ENCODE measurements around the gene B4GALT4.

B4GALT4 gene

DNA sequence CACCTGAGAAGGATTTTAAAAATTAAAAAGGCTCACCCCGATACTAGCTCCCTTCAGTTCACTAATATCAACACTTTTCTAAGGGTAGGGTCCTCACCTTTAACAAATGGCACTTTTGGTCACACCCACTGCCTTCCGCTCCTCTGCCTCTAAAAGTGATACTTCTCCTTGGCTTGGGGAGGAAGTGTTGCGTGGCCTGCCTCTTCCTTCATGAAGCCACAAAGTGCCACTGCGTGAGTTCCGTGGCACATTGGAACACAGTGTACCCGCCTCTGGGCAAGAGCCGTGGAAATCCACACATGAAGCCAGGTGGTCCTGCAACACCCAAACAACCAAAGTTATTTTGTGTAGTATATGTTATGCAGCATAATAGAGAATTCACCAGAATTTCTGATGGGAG lies 3.9 kb downstream of the B4GALT4 start:
- no peak for DNase-seq

- no peak for DNase-seq
Observed at GRCh38 chr3:119235151-119235550, 5.5 kb downstream of the B4GALT4 start.

DNA sequence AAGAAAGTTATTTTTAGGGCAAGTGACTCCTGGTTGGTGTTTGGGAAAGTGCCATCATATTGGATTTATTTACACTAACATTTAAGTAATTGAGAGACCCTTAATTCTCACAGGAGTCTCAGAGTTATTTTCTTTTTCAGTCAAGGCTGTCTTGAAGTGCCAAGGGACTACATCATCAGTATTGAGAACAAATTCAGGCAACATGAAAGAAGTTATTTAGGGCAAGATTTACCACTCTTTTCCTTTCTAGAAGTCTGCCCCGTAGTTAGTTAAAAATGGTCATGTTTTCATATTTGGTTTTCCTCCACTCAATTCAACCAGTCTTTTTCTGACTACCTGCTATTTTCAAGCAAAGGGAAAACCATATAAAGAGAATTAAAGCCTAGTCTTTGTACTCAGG lies 6.1 kb downstream of the B4GALT4 start:
- no peak for DNase-seq

DNA sequence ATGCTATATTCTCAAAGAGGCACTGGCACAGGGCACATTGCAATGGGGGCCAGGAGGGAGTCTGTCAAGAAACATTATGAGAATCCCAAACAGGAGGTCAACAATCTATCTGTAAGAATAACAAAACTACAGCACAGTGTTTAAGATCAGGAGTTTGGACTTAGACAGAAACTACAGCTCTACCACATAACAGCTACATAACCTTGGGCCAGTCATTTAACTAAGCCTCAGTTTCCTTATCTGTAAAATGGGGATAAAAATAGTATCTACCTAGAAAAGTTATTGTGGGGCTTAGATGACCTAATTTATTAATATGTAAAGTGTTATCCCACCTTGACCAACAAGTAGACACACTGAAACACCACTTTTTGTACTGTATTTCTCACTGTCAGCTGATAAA lies 9.9 kb downstream of the B4GALT4 start:
- no peak for DNase-seq

GRCh38 chr3:119230071-119230470 lies 10.6 kb downstream of the B4GALT4 start:
- DNase-seq, result no peak

- no peak for DNase-seq
Observed at GRCh38 chr3:119229190-119229589, 11.5 kb downstream of the B4GALT4 start.

- no peak for DNase-seq
Observed at GRCh38 chr3:119228373-119229145, 12.1 kb downstream of the B4GALT4 start.

GRCh38 chr3:119227070-119227850 lies 13.4 kb downstream of the B4GALT4 start:
- DNase-seq, result no peak

- DNase-seq, result no peak
Observed at GRCh38 chr3:119225121-119225520, 15.6 kb downstream of the B4GALT4 start.

DNA sequence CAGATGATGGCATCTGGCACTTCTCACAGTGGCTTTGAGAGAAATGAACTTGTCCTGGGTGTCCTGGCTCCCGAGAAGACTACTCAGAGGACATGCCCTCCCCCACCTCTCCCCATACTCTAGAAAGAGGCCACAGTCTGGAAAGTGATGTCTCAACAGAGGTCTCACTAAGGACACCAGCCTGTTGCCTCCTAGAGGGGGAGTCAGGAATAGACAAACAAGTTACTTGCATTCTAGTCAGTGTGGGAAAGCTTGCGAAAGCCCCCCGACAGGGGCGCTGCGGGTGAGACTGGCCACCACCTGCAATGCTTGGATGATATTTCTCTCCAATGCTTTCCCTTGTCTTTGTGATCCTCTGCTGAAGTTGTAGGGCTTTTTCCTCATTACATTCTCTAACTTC lies 17.2 kb downstream of the B4GALT4 start:
- DNase-seq, result no peak

DNA sequence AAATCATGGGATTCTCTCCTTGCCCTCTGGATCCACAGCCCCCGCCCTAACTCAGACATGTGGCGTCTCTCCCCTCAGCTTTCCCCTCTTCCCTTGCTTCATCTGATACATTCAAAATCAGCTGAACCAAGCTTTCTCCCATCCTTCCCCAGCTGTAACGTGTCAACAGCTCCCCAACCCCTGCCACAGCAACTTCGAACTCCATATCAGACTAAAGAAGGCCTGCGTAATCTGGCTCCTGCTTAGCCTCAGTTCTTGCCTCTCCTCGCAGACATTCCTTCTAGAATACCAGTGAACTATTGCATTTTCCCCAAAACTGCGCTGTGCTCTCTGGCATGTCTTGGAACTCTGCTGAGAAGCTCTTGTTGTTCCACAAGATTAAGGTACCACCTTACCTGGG lies 18.3 kb downstream of the B4GALT4 start:
- no peak for DNase-seq

DNA sequence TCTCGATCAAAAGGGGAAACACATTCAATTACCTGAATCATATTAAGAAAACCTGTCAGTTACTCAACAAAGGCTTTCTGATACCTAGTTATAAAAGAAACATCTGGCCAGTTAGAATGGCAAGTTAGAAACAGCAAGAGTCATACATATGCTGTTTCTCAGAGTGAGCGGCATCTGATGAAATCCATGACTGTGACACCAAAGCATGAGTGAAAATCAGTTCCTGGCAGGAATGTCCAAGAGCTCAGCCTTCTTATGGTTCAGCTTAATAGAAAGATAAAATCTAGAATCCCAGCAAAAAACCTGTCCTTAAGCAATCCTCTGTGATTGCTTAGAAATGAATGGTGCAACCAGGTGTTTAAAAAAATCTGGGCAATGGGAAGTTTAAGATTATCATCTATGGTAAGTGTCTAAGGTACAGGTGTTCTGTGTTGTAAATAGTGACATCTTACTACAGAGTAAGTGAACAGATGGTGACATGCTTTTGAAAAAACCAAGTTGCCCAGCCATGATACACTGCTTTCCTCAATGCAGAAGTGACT lies 18.8 kb downstream of the B4GALT4 start:
- no peak for DNase-seq

DNA sequence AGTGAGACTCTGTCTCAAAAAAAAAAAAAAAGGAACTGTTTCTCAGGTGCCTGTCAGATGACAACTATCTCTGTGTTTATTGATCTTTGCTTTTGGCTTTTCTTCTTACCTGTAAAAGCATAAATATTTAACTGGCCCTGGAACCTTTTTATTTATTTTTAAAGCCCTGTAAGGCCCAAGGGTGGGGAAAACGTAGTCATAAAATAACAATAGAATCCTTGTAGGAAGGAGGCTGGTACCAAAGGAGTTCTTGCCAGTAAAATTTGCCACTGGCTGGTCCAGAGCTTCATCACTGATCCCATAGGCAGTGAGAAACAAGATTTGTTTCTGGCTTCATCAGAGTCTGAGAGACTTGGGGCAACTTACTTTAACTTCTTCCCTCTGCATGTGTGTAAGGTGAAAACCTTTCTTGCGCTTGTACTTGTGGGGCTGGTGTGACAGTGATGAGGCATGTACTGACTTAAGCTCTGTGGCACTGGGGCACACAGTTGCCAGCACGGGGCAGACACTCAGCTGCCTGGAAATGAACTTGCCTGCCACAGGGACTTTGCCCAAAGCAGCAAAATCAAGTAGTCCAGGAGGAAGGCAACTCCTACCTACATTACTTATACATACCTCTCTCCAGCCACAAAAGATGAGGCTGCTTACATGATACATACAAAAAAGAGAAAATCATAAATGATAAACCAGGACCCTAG lies 19.6 kb downstream of the B4GALT4 start:
- DNase-seq, result no peak

- DNase-seq, result no peak
Observed at GRCh38 chr3:119220198-119220597, 20.5 kb downstream of the B4GALT4 start.

- no peak for DNase-seq
Observed at GRCh38 chr3:119219069-119219468, 21.6 kb downstream of the B4GALT4 start.

- DNase-seq, result no peak
Observed at GRCh38 chr3:119211803-119212202, 28.9 kb downstream of the B4GALT4 start.

DNA sequence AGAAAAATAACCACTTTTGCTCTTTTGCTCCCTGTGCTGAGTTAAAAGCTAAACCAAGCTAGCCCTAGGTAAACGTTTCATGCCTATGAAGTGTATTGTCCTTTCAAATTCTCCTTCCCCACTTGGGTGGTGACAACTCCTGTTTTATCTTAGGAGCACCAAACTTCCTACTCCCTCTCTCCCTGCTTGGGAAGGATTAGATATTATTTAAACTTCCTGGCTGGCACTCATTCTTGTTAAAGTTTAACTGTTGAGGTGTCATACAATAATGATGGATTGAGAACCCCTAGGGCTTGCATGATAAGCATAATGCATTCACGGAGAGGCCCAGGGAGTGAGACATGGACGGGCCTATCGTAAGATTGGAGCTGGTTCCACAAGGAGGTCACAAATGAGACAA lies 29.5 kb downstream of the B4GALT4 start:
- no peak for DNase-seq

DNA sequence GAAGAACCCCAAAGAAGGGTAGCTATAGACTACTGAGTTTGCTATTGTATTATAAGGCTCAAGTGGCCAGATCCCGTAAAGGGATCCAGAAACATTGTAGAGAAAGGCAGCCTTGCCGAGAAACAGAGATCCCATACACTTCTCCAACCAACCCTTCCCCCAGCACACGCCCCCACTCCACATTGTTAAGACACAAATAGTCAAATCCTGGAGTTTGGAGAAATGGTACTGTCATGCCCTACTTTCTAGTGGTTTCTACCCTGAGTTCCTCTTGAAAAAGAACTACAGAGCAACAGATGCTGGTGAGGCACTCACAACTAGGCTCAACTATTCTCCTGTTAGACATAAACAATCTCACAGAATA lies 33.2 kb downstream of the B4GALT4 start:
- no peak for DNase-seq

DNA sequence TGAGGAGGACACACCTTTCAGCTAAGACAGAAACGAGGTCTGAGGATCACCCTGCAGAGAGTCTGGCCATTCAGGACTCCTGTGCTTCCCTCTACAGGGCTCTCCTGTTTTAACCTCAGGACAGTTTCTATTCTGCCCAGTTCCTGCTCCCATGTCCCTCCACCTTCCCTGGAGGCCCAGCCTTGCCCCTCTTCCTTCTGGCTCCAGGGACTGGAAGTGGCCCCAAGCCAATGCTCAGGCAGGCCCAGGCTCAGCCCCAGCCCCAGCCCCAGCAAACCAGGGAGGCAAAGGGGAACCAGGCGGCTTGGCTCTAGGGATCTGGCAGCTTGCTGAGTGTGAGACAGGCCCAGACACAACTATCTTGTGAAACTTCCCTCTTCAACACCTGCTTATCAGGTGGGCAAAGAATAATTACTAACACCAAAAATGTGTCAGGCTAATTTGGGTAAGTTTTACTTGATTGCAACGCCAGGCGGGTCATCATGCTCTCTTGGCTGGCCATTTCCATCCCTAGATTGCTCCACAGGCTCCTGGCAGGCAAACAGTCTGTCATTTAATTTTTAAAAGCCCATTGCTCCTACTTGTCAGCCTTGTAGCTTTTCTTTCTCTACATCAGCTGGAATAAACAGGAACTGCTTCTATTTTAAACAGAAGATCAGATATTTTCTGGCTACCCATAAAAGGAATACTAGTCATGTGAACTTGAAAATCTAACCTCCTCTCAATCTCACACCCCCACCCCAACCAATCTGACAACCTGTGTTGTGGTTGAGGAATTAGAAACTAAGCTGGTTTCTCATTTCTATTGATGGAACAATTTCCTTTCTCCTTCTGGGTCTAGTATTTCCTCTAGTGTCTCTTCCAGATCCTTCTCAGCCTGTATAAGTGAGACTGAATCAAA lies 33.8 kb downstream of the B4GALT4 start:
- no peak for DNase-seq

GRCh38 chr3:119205685-119206084 lies 35.0 kb downstream of the B4GALT4 start:
- no peak for DNase-seq

DNA sequence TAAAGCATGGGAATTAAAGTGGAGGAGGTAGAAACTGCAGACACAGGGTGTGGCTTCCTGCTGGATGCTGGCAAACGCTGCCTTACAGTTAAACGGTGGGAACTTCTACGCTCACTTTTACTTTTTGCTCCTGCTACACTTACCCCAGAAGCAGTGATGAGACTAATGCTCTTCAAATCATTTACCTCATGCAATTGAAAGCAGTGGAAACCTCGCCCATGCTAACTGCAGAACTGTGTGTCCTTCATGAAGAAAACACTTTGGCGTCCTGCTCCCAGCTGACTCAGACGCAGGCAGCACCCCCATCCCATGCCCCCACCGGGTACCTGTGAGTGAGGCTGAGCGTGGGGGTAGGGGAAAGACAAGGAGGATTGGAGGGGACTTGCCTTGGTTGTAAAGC lies 35.5 kb downstream of the B4GALT4 start:
- DNase-seq, result no peak

- no peak for DNase-seq
Observed at GRCh38 chr3:119195911-119196310, 44.8 kb downstream of the B4GALT4 start.

DNA sequence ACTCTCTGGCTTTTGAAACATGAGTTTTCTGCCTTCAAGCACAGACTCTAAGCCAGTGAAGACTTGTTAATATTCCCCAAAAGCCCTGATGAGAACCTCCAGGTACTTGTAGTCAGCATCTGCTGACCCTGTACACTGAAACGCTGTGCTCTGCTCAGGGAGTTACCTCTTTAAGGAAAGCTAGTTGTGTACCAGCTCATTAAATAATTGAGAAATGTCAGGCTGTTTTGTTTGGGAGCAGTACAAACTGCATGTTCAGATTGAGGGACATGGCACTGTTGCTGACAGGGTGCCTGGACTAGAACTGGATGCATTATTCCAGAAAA lies 45.6 kb downstream of the B4GALT4 start:
- DNase-seq, result no peak
